Measurements from ENCODE around the gene COL11A2.

Gene COL11A2

GRCh38 chr6:33206864-33207551, 14.7 kb upstream of the COL11A2 start:
- H3K27ac ChIP-seq (ENCODE audit: low read length) = no peak overlapping the region
- H3K9me3 ChIP-seq (ENCODE audit: control insufficient read depth, insufficient read depth, low read length) = no peaks in the 10 kb centered on the region
- no peak for DNase-seq (ENCODE audit: low read depth, low spot score)
- WGBS (ENCODE audit: insufficient coverage, insufficient read length) = no CpG with 5 or more reads among the region's 20 CpGs
- H3K4me3 ChIP-seq (ENCODE audit: low read length) = no peak overlapping the region
- H3K36me3 ChIP-seq (ENCODE audit: control insufficient read depth, insufficient read depth, low read length) = peaks cover 10% of the 10 kb centered on the region; the same call in 1 of the 2 replicates
- H3K27me3 ChIP-seq (ENCODE audit: control insufficient read depth, insufficient read depth, low read length) = peaks cover 12% of the 10 kb centered on the region; the same call in 1 of the 2 replicates
- peaks cover 6% of the 10 kb centered on the region for H3K4me1 ChIP-seq (ENCODE audit: control insufficient read depth, insufficient read depth, low read length)

- peaks cover 10% of the 10 kb centered on the region for H3K4me1 ChIP-seq (ENCODE audit: control insufficient read depth, insufficient read depth, low read length)
- no peak for DNase-seq (ENCODE audit: low read depth, low spot score)
- no peak overlapping the region for H3K4me3 ChIP-seq (ENCODE audit: low read length)
- peaks cover 10% of the 10 kb centered on the region; the same call in 1 of the 2 replicates for H3K36me3 ChIP-seq (ENCODE audit: control insufficient read depth, insufficient read depth, low read length)
- peaks cover 10% of the 10 kb centered on the region; the same call in 1 of the 2 replicates for H3K27me3 ChIP-seq (ENCODE audit: control insufficient read depth, insufficient read depth, low read length)
- no CpG with 5 or more reads among the region's 3 CpGs for WGBS (ENCODE audit: insufficient coverage, insufficient read length)
- no peaks in the 10 kb centered on the region for H3K9me3 ChIP-seq (ENCODE audit: control insufficient read depth, insufficient read depth, low read length)
- H3K27ac ChIP-seq (ENCODE audit: low read length) = no peak overlapping the region
Measured at GRCh38 chr6:33206027-33206863, 14.0 kb upstream of the COL11A2 start.

GRCh38 chr6:33205191-33206026, 13.1 kb upstream of the COL11A2 start:
- Histone ChIP-seq H3K4me1 (ENCODE audit: control insufficient read depth, insufficient read depth, low read length) (peaks cover 10% of the 10 kb centered on the region; the same call in 1 of the 2 replicates), H3K36me3 (ENCODE audit: control insufficient read depth, insufficient read depth, low read length) (peaks cover 10% of the 10 kb centered on the region; the same call in 1 of the 2 replicates), H3K27me3 (ENCODE audit: control insufficient read depth, insufficient read depth, low read length) (peaks cover 10% of the 10 kb centered on the region; the same call in 1 of the 2 replicates), H3K9me3 (ENCODE audit: control insufficient read depth, insufficient read depth, low read length) (no peaks in the 10 kb centered on the region), H3K27ac (ENCODE audit: low read length) (no peak overlapping the region), H3K4me3 (ENCODE audit: low read length) (peak overlapping the region; percentile 48; the same call in 1 of the 2 replicates)
- DNase-seq (ENCODE audit: low read depth, low spot score) = no peak
- no CpG with 5 or more reads among the region's 17 CpGs for WGBS (ENCODE audit: insufficient coverage, insufficient read length)

- peak within 1 kb of the TSS; percentile 48; the same call in 1 of the 2 replicates for H3K4me3 ChIP-seq (ENCODE audit: low read length)
- H3K36me3 ChIP-seq (ENCODE audit: control insufficient read depth, insufficient read depth, low read length) = peaks cover 10% of the 10 kb centered on the region; the same call in 1 of the 2 replicates
- DNase-seq (ENCODE audit: low read depth, low spot score) = peak; percentile 88
- peaks cover 10% of the 10 kb centered on the region; the same call in 1 of the 2 replicates for H3K27me3 ChIP-seq (ENCODE audit: control insufficient read depth, insufficient read depth, low read length)
- no peak within 1 kb of the TSS for H3K27ac ChIP-seq (ENCODE audit: low read length)
- peaks cover 10% of the 10 kb centered on the region; the same call in 1 of the 2 replicates for H3K4me1 ChIP-seq (ENCODE audit: control insufficient read depth, insufficient read depth, low read length)
- no peaks in the 10 kb centered on the region for H3K9me3 ChIP-seq (ENCODE audit: control insufficient read depth, insufficient read depth, low read length)
- WGBS (ENCODE audit: insufficient coverage, insufficient read length) = no CpG with 5 or more reads among the region's 48 CpGs
Measured at GRCh38 chr6:33204415-33205190, 12.3 kb upstream of the COL11A2 start, which contains the start of gene HSD17B8. Gene HSD17B8 (plus strand): TSS chr6:33204655. CDS start chr6:33204669, 14 bp downstream.

- WGBS (ENCODE audit: insufficient coverage, insufficient read length) = no CpG with 5 or more reads among the region's 4 CpGs
- DNase-seq (ENCODE audit: low read depth, low spot score) = no peak
- no peak overlapping the region for H3K27ac ChIP-seq (ENCODE audit: low read length)
- H3K9me3 ChIP-seq (ENCODE audit: control insufficient read depth, insufficient read depth, low read length) = no peaks in the 10 kb centered on the region
- H3K4me3 ChIP-seq (ENCODE audit: low read length) = no peak overlapping the region
- H3K4me1 ChIP-seq (ENCODE audit: control insufficient read depth, insufficient read depth, low read length) = peaks cover 10% of the 10 kb centered on the region; the same call in 1 of the 2 replicates
- H3K27me3 ChIP-seq (ENCODE audit: control insufficient read depth, insufficient read depth, low read length) = peaks cover 10% of the 10 kb centered on the region; the same call in 1 of the 2 replicates
- H3K36me3 ChIP-seq (ENCODE audit: control insufficient read depth, insufficient read depth, low read length) = peaks cover 10% of the 10 kb centered on the region; the same call in 1 of the 2 replicates
Measured at GRCh38 chr6:33204165-33204414, 11.8 kb upstream of the COL11A2 start.

GRCh38 chr6:33203443-33204164, 11.3 kb upstream of the COL11A2 start:
- Histone ChIP-seq H3K27ac (ENCODE audit: low read length) (no peak overlapping the region), H3K9me3 (ENCODE audit: control insufficient read depth, insufficient read depth, low read length) (no peaks in the 10 kb centered on the region), H3K27me3 (ENCODE audit: control insufficient read depth, insufficient read depth, low read length) (peaks cover 10% of the 10 kb centered on the region; the same call in 1 of the 2 replicates), H3K36me3 (ENCODE audit: control insufficient read depth, insufficient read depth, low read length) (peaks cover 10% of the 10 kb centered on the region; the same call in 1 of the 2 replicates), H3K4me3 (ENCODE audit: low read length) (no peak overlapping the region), H3K4me1 (ENCODE audit: control insufficient read depth, insufficient read depth, low read length) (peaks cover 10% of the 10 kb centered on the region; the same call in 1 of the 2 replicates)
- WGBS (ENCODE audit: insufficient coverage, insufficient read length) = no CpG with 5 or more reads among the region's 7 CpGs
- no peak for DNase-seq (ENCODE audit: low read depth, low spot score)

- no CpG with 5 or more reads among the region's 6 CpGs for WGBS (ENCODE audit: insufficient coverage, insufficient read length)
- DNase-seq (ENCODE audit: low read depth, low spot score) = no peak
- Histone ChIP-seq H3K9me3 (ENCODE audit: control insufficient read depth, insufficient read depth, low read length) (no peaks in the 10 kb centered on the region), H3K36me3 (ENCODE audit: control insufficient read depth, insufficient read depth, low read length) (peaks cover 10% of the 10 kb centered on the region; the same call in 1 of the 2 replicates), H3K4me1 (ENCODE audit: control insufficient read depth, insufficient read depth, low read length) (peaks cover 10% of the 10 kb centered on the region; the same call in 1 of the 2 replicates), H3K27me3 (ENCODE audit: control insufficient read depth, insufficient read depth, low read length) (peaks cover 10% of the 10 kb centered on the region; the same call in 1 of the 2 replicates), H3K4me3 (ENCODE audit: low read length) (no peak overlapping the region), H3K27ac (ENCODE audit: low read length) (no peak overlapping the region)
Measured at GRCh38 chr6:33202799-33203198, 10.5 kb upstream of the COL11A2 start.

GRCh38 chr6:33201935-33202334, 9.7 kb upstream of the COL11A2 start:
- no peak for DNase-seq (ENCODE audit: low read depth, low spot score)
- H3K4me1 ChIP-seq (ENCODE audit: control insufficient read depth, insufficient read depth, low read length) = peaks cover 10% of the 10 kb centered on the region; the same call in 1 of the 2 replicates
- H3K4me3 ChIP-seq (ENCODE audit: low read length) = no peak overlapping the region
- peaks cover 10% of the 10 kb centered on the region; the same call in 1 of the 2 replicates for H3K27me3 ChIP-seq (ENCODE audit: control insufficient read depth, insufficient read depth, low read length)
- no peaks in the 10 kb centered on the region for H3K9me3 ChIP-seq (ENCODE audit: control insufficient read depth, insufficient read depth, low read length)
- no CpG with 5 or more reads among the region's 6 CpGs for WGBS (ENCODE audit: insufficient coverage, insufficient read length)
- H3K27ac ChIP-seq (ENCODE audit: low read length) = no peak overlapping the region
- peaks cover 10% of the 10 kb centered on the region; the same call in 1 of the 2 replicates for H3K36me3 ChIP-seq (ENCODE audit: control insufficient read depth, insufficient read depth, low read length)

GRCh38 chr6:33201147-33201545, 8.9 kb upstream of the COL11A2 start:
- Histone ChIP-seq H3K36me3 (ENCODE audit: control insufficient read depth, insufficient read depth, low read length) (peaks cover 10% of the 10 kb centered on the region; the same call in 1 of the 2 replicates), H3K9me3 (ENCODE audit: control insufficient read depth, insufficient read depth, low read length) (no peaks in the 10 kb centered on the region), H3K27ac (ENCODE audit: low read length) (no peak overlapping the region), H3K4me3 (ENCODE audit: low read length) (peak overlapping the region; percentile 72), H3K4me1 (ENCODE audit: control insufficient read depth, insufficient read depth, low read length) (peaks cover 10% of the 10 kb centered on the region; the same call in 1 of the 2 replicates), H3K27me3 (ENCODE audit: control insufficient read depth, insufficient read depth, low read length) (peaks cover 2% of the 10 kb centered on the region; the same call in 1 of the 2 replicates)
- no peak for DNase-seq (ENCODE audit: low read depth, low spot score)
- WGBS (ENCODE audit: insufficient coverage, insufficient read length) = no CpG with 5 or more reads among the region's 14 CpGs

Data from iPS DF 6.9 (cell line).